Tibial artery (tissue), 4 donors: ENCODE measurements around the gene NR2C1.
"Not testable (repeated sequence)": the region's sequence is repeated elsewhere in the genome, so short reads cannot be mapped to it uniquely, and the experiment has no call there.

Source experiments
- DNase-seq, 2 donors: peaks; one replicate each; pipeline ENCODE4 v3.0.0-alpha.2; 2019
- H3K27ac ChIP-seq, 2 donors: fragments of 200-600 bp; sonication (generic) in 1 of 2; 1 replicate in 1 of 2; 2 replicates in 1 of 2; pipeline ENCODE4 v1.5.1; 2018 to 2019; ENCODE audit warnings: mild to moderate bottlenecking in 1 of 2
- H3K27me3 ChIP-seq, 2 donors: fragments of 200-600 bp; sonication (generic) in 1 of 2; one replicate each; pipeline versions ENCODE4 v1.5.1 to v1.6.0; 2016 to 2019
- H3K36me3 ChIP-seq, 3 donors: fragments of 200-600 bp; sonication (generic) in 2 of 3; one replicate each; pipeline ENCODE4 v1.5.1; 2016 to 2019; ENCODE audit warnings: mild to moderate bottlenecking in 2 of 3
- H3K4me1 ChIP-seq, 4 donors: fragments of 200-600 bp; sonication (generic) in 2 of 4; 1 replicate in 3 of 4; 2 replicates in 1 of 4; pipeline ENCODE4 v1.5.1; 2016 to 2019
- H3K4me3 ChIP-seq, 2 donors: fragments of 200-600 bp; sonication (generic) in 1 of 2; 1 replicate in 1 of 2; 2 replicates in 1 of 2; pipeline ENCODE4 v1.5.1; 2018 to 2019; ENCODE audit warnings: mild to moderate bottlenecking in 2 of 2
- H3K9me3 ChIP-seq, 3 donors: fragments of 200-600 bp; sonication (generic) in 1 of 3; one replicate each; pipeline ENCODE4 v1.5.1; 2016 to 2019
- intact Hi-C: fragments of 100-400 bp; cut with DNase I; formaldehyde crosslinking; loops from one replicate; pipeline ENCODE4 v1.15.0; 2023; ENCODE audit warnings: low total_unique reads
- TF ChIP-seq, protein P1 (sequence below), 2 experiments: fragments of 200-600 bp in 1 of 2; fragments of 450-650 bp in 1 of 2; IDR thresholded peaks; one replicate each; pipeline ENCODE4 v1.5.1; 2017 to 2019; ENCODE audit warnings: antibody characterized with exemption in 2 of 2, mild to moderate bottlenecking in 1 of 2, moderate library complexity in 1 of 2

NR2C1 gene

GRCh38 chr12:95099270-95099790 lies 25.9 kb upstream of the NR2C1 start:
- TF ChIP-seq, protein P1, sequence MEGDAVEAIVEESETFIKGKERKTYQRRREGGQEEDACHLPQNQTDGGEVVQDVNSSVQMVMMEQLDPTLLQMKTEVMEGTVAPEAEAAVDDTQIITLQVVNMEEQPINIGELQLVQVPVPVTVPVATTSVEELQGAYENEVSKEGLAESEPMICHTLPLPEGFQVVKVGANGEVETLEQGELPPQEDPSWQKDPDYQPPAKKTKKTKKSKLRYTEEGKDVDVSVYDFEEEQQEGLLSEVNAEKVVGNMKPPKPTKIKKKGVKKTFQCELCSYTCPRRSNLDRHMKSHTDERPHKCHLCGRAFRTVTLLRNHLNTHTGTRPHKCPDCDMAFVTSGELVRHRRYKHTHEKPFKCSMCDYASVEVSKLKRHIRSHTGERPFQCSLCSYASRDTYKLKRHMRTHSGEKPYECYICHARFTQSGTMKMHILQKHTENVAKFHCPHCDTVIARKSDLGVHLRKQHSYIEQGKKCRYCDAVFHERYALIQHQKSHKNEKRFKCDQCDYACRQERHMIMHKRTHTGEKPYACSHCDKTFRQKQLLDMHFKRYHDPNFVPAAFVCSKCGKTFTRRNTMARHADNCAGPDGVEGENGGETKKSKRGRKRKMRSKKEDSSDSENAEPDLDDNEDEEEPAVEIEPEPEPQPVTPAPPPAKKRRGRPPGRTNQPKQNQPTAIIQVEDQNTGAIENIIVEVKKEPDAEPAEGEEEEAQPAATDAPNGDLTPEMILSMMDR (IDR thresholded peaks at IDR 0.05): no peak
- Histone ChIP-seq H3K4me3 (no peak overlapping the region), H3K27ac (no peak overlapping the region), H3K27me3 (no peaks in the 10 kb centered on the region), H3K36me3 (peaks cover 0 to 18% (median 7%) of the 10 kb centered on the region in 3 donors), H3K4me1 (peaks cover 0 to 14% (median 4%) of the 10 kb centered on the region in 4 donors), H3K9me3 (no peaks in the 10 kb centered on the region)
- no peak for DNase-seq
- intact Hi-C loops: no loop called here

DNA sequence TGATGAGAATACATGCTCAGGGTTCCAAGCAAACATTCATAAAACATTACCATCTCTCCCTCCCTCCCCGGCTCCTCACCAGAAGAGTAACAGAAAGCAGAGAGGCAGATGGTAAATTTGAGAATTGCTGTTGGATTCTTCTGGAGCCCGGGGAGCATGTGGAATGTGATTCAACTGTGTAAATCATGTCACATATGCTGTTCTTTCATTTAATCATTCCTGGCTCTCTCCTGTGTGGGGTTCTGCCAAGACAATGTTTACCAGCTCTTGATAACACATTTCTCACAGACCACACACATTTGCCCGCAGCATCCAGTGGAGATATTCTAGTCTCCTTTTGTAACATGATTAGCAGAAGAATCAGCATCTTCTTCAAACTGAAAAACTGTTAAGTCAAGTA lies 23.4 kb upstream of the NR2C1 start:
- Histone ChIP-seq H3K27ac (no peak overlapping the region), H3K36me3 (peaks cover 0 to 13% (median 5%) of the 10 kb centered on the region in 3 donors), H3K4me1 (peaks cover 0 to 14% (median 4%) of the 10 kb centered on the region in 4 donors), H3K9me3 (no peaks in the 10 kb centered on the region), H3K27me3 (no peaks in the 10 kb centered on the region), H3K4me3 (no peak overlapping the region)
- TF ChIP-seq, protein P1 (IDR thresholded peaks at IDR 0.05): no peak
- intact Hi-C loops: no loop called here
- DNase-seq: no peak

DNA sequence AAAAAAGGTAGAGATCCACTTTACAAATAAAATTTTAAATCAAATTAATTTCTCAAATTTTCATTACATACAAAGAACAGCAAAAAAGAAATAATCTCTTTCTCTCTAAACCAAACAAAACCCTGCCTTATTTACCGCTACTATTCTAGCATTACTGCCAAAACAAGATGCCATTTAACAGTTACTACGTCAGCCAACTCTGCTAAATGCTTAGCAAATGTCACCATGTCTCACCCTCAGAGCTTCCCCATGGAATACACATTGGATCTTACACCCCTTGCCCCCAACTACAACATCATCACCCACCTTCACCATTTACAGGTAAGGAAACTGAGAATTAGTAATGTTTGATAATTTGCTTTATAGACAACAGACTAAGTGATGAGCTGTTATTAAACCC lies 23.0 kb upstream of the NR2C1 start:
- no peaks in the 10 kb centered on the region for H3K9me3 ChIP-seq
- no peak overlapping the region for H3K4me3 ChIP-seq
- H3K27me3 ChIP-seq: no peaks in the 10 kb centered on the region
- H3K27ac ChIP-seq: no peak overlapping the region
- H3K4me1 ChIP-seq: peaks cover 0 to 14% (median 4%) of the 10 kb centered on the region in 4 donors
- no peak for DNase-seq
- TF ChIP-seq, protein P1 (IDR thresholded peaks at IDR 0.05): no peak
- intact Hi-C loops: no loop called here
- H3K36me3 ChIP-seq: peaks cover 0 to 17% (median 5%) of the 10 kb centered on the region in 3 donors

DNA sequence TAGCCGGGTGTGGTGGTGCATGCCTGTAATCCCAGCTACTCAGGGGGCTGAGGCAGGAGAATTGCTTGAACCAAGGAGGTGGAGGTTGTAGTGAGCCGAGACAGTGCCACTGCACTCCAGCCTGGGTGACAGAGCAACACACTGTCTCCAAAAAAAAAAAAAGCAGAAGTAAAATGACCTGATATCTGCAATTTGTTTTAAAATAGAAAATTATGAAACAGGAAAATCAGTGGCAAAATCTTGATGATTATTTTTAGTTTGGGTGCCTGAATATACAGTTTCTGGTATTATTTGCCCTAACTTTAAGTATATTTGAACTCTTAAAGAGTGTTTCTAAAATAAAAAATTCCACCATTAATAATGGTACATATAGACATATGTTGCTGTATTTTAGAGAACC lies 22.4 kb upstream of the NR2C1 start:
- H3K27me3 ChIP-seq, H3K27ac ChIP-seq, H3K4me3 ChIP-seq, H3K9me3 ChIP-seq, intact Hi-C loops, DNase-seq: not testable (repeated sequence)
- peaks cover 0 to 14% (median 4%) of the 10 kb centered on the region in 4 donors for H3K4me1 ChIP-seq
- peaks cover 0 to 22% (median 5%) of the 10 kb centered on the region in 3 donors for H3K36me3 ChIP-seq

GRCh38 chr12:95089462-95089861 lies 16.0 kb upstream of the NR2C1 start:
- intact Hi-C loops: no loop called here
- Histone ChIP-seq H3K4me1 (no peaks in the 10 kb centered on the region), H3K36me3 (peaks cover 0 to 52% (median 5%) of the 10 kb centered on the region in 3 donors), H3K9me3 (no peaks in the 10 kb centered on the region), H3K27ac (no peak overlapping the region), H3K4me3 (no peak overlapping the region), H3K27me3 (no peaks in the 10 kb centered on the region)
- TF ChIP-seq, protein P1 (IDR thresholded peaks at IDR 0.05): no peak
- DNase-seq: no peak

DNA sequence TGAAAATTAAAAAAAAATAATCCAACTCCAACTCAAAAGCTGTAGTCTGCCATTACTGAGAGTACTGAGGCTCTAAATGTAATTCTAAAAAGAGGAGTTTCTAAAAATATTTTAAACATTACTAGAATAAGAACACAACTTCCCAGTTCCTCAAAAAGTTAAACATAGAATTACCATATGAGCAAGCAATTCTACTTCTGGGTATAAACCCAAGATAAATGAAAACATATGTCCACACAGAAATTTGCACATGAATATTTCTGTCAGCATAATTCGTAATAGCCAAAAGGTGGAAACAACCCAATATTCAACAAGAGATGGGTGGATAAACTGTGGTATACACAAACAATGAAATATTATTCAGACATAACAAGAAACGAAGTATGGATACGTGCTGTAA lies 15.0 kb upstream of the NR2C1 start:
- H3K27me3 ChIP-seq: no peaks in the 10 kb centered on the region
- no peak overlapping the region for H3K4me3 ChIP-seq
- no peaks in the 10 kb centered on the region for H3K9me3 ChIP-seq
- intact Hi-C loops: no loop called here
- H3K4me1 ChIP-seq: peaks cover 0 to 10% (median 4%) of the 10 kb centered on the region in 4 donors
- TF ChIP-seq, protein P1 (IDR thresholded peaks at IDR 0.05): no peak
- H3K27ac ChIP-seq: no peak overlapping the region
- peaks cover 0 to 52% (median 5%) of the 10 kb centered on the region in 3 donors for H3K36me3 ChIP-seq
- DNase-seq: no peak
